ENCODE measurements around the gene TMPRSS3. TPM values are rescaled to one million over a fixed set of nuclear protein-coding genes. Genes with fewer than 3 reads are reported as not detected.

The TMPRSS3 gene
- polyA plus RNA-seq, 1 experiment, result not detected

GRCh38 chr21:42351626-42352440 lies 44.0 kb downstream of the TMPRSS3 start:
- Histone ChIP-seq H3K4me3 (ENCODE audit: low read depth, low read length) (no peak overlapping the region), H3K27me3 (ENCODE audit: control insufficient read depth, insufficient read depth, low read length) (no peaks in the 10 kb centered on the region), H3K36me3 (ENCODE audit: control insufficient read depth, insufficient read depth, low read length) (no peaks in the 10 kb centered on the region)
- DNase-seq (ENCODE audit: low read depth), result no peak
- ChIA-PET POLR2A (no interaction called here), CTCF (no interaction called here)
- no peak for TF ChIP-seq CTCF (IDR thresholded peaks at IDR 0.05; ENCODE audit: insufficient read depth, low read depth, low read length)

DNA sequence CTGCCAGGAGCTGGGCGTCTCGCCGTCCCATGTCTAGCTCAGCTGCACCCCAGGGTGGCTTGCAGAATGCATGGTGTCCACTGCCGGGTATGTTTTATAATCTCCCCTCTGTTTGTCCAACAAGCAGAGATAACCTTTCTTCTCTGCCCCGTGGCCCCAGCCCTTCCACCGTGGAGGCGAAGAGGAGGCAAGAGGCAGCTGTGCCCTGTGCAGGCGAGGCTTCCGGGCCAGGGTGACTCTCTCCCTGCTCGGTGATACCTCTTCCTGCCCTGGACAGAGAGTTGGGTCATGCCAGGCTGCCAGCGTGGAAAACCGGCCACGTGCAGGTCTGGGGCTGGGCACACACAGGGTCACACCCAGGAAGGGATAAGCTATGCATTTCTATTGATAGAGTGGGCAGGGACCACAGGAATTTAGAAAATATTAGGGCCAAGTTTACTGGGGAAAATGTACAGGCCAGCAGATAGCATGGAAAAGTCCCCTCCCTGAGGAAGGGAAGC lies 44.9 kb downstream of the TMPRSS3 start, which contains the start of gene TFF2:
TFF2 (minus strand) TSS at position 68 of the 500 bp plus-strand sequence; CDS start at position 31, 37 bp downstream.
- Histone ChIP-seq H3K27me3 (ENCODE audit: control insufficient read depth, insufficient read depth, low read length) (no peaks in the 10 kb centered on the region), H3K4me3 (ENCODE audit: low read depth, low read length) (no peak within 1 kb of the TSS), H3K36me3 (ENCODE audit: control insufficient read depth, insufficient read depth, low read length) (no peaks in the 10 kb centered on the region)
- CTCF ChIA-PET, result no interaction called here
- DNase-seq (ENCODE audit: low read depth), result no peak
- POLR2A ChIA-PET, result no interaction called here
- TF ChIP-seq CTCF (IDR thresholded peaks at IDR 0.05; ENCODE audit: insufficient read depth, low read depth, low read length), result no peak

DNA sequence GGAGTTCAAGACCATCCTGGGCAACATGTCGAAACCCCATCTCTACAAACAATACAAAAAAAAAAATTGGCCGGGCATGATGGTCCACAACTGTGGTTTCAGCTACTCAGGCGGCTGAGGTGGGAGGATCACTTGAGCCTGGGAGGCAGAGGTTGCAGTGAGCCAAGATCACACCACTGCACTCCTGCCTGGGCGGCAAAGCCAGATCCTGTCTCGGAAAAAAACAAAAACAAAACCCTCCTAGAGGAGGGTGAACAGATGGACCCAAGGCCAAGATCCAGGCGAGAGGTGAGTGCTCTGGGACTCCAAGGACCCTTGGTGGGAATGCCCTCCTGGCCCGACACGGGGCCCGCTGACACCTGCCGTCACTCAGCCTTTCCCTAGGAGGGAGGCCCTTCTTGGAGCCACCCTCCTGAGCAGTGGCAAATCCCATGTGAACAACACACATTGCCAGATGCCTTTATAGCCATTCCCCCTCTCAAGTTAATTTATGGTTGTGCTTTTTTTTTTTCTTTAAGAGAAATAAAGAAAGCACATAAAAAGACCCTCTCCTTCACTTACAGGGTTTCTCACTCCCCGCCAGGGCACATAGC lies 45.4 kb downstream of the TMPRSS3 start:
- POLR2A ChIA-PET, result no interaction called here
- CTCF ChIA-PET, result no interaction called here
- Histone ChIP-seq H3K36me3 (ENCODE audit: control insufficient read depth, insufficient read depth, low read length) (no peaks in the 10 kb centered on the region), H3K27me3 (ENCODE audit: control insufficient read depth, insufficient read depth, low read length) (no peaks in the 10 kb centered on the region), H3K4me3 (ENCODE audit: low read depth, low read length) (no peak overlapping the region)
- no peak for TF ChIP-seq CTCF (IDR thresholded peaks at IDR 0.05; ENCODE audit: insufficient read depth, low read depth, low read length)
- DNase-seq (ENCODE audit: low read depth), result no peak

DNA sequence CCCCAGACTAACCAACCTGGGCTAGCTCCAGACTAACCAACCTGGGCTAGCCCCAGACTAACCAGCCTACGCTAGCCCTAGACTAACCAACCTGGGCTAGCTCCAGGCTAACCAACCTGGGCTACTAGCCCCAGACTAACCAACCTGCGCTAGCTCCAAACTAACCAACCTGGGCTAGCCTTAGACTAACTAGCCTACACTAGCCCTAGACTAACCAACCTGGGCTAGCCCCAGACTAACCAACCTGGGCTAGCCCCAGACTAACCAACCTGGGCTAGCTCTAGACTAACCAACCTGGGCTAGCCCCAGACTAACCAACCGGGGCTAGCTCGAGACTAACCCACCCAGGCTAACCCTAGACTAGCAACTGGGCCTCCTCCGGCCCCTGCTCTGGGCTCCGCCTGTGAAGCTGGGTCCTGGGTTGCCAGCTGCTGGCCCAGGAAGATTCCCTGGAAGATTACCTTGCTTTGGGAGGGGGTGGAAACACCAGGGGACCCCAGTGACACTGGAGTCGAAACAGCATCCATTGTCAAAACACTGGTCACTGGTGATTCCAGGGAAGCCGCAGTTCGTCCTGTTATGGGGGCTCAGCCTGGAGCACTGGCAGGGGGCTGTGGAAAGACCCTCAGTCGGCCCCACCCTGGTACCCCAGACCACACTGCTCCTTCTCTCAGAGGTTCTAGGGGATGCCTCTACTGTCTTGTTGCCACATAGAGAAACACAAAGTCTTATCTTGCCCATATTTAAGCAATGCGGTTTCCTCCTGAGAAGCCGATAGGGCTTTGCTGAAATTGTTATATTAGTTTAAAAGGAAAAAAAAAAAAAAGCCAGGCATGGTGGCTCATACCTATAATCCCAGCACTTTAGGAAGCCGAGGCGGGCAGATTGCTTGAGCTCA lies 46.2 kb downstream of the TMPRSS3 start:
- no peak overlapping the region for H3K4me3 ChIP-seq (ENCODE audit: low read depth, low read length)
- TF ChIP-seq CTCF (IDR thresholded peaks at IDR 0.05; ENCODE audit: insufficient read depth, low read depth, low read length), result no peak
- no peaks in the 10 kb centered on the region for H3K27me3 ChIP-seq (ENCODE audit: control insufficient read depth, insufficient read depth, low read length)
- no peaks in the 10 kb centered on the region for H3K36me3 ChIP-seq (ENCODE audit: control insufficient read depth, insufficient read depth, low read length)
- no peak for DNase-seq (ENCODE audit: low read depth)
- POLR2A ChIA-PET, result no interaction called here
- CTCF ChIA-PET, result no interaction called here

GRCh38 chr21:42348762-42349161 lies 47.1 kb downstream of the TMPRSS3 start:
- no peak for DNase-seq (ENCODE audit: low read depth)
- ChIA-PET CTCF (no interaction called here), POLR2A (no interaction called here)
- TF ChIP-seq CTCF (IDR thresholded peaks at IDR 0.05; ENCODE audit: insufficient read depth, low read depth, low read length), result no peak
- no peaks in the 10 kb centered on the region for H3K36me3 ChIP-seq (ENCODE audit: control insufficient read depth, insufficient read depth, low read length)
- no peak overlapping the region for H3K4me3 ChIP-seq (ENCODE audit: low read depth, low read length)
- H3K27me3 ChIP-seq (ENCODE audit: control insufficient read depth, insufficient read depth, low read length), result no peaks in the 10 kb centered on the region

Data from BJ (cell line).